CD4-positive, alpha-beta T cell treated with Interleukin-6 for 4 hours (primary cell): ENCODE results near the gene BAZ1B.
"Not testable (repeated sequence)": the region's sequence is repeated elsewhere in the genome, so short reads cannot be mapped to it uniquely, and the experiment has no call there.

Experiments used
- DNase-seq: peaks from one replicate; pipeline ENCODE4 v3.0.0-alpha.2; 2020; ENCODE audit warnings: mixed read lengths

Gene BAZ1B

GRCh38 chr7:73541722-73542121 lies 19.6 kb upstream of the BAZ1B start:
- DNase-seq, result no peak

GRCh38 chr7:73539709-73540108 lies 17.6 kb upstream of the BAZ1B start:
- DNase-seq, result no peak

GRCh38 chr7:73538510-73538909 lies 16.4 kb upstream of the BAZ1B start:
- not testable (repeated sequence) for DNase-seq

GRCh38 chr7:73537051-73537450 lies 15.0 kb upstream of the BAZ1B start:
- DNase-seq, result no peak

GRCh38 chr7:73536479-73536878 lies 14.4 kb upstream of the BAZ1B start:
- no peak for DNase-seq

- DNase-seq, result not testable (repeated sequence)
Measured at GRCh38 chr7:73535918-73536317, 13.8 kb upstream of the BAZ1B start.

GRCh38 chr7:73533742-73534141 lies 11.6 kb upstream of the BAZ1B start:
- DNase-seq, result no peak

- no peak for DNase-seq
Measured at GRCh38 chr7:73532224-73532623, 10.1 kb upstream of the BAZ1B start.

GRCh38 chr7:73530800-73531199 lies 8.7 kb upstream of the BAZ1B start:
- no peak for DNase-seq

GRCh38 chr7:73526896-73527821 lies 5.1 kb upstream of the BAZ1B start:
- DNase-seq, result peak; percentile 21

- not testable (repeated sequence) for DNase-seq
Measured at GRCh38 chr7:73526158-73526494, 4.0 kb upstream of the BAZ1B start.

- DNase-seq, result no peak
Measured at GRCh38 chr7:73521636-73522104, 423 bp downstream of the BAZ1B start.

GRCh38 chr7:73520673-73521635 lies 1.1 kb downstream of the BAZ1B start:
- DNase-seq, result no peak

- DNase-seq, result peak; percentile 36
Measured at GRCh38 chr7:73519867-73520672, 2.0 kb downstream of the BAZ1B start.

- no peak for DNase-seq
Measured at GRCh38 chr7:73518470-73518869, 3.6 kb downstream of the BAZ1B start.

GRCh38 chr7:73517241-73517995 lies 4.7 kb downstream of the BAZ1B start:
- no peak for DNase-seq

GRCh38 chr7:73515178-73515577 lies 6.9 kb downstream of the BAZ1B start:
- DNase-seq, result no peak

- DNase-seq, result no peak
Measured at GRCh38 chr7:73512018-73512780, 9.9 kb downstream of the BAZ1B start.

GRCh38 chr7:73509463-73509862 lies 12.6 kb downstream of the BAZ1B start:
- no peak for DNase-seq

- DNase-seq, result no peak
Measured at GRCh38 chr7:73507556-73507955, 14.5 kb downstream of the BAZ1B start.

GRCh38 chr7:73504920-73505319 lies 17.2 kb downstream of the BAZ1B start:
- no peak for DNase-seq
